ACHN (cell line): Measurements from ENCODE around the gene PCDHA5.
A peak's percentile ranks its signal among the peaks of the same experiment; 100 is the strongest.

Experiments used
- DNase-seq: peaks from one replicate; pipeline ENCODE4 v3.0.0-alpha.2; 2015
- in situ Hi-C: cut with HindIII; loops from 2 replicates; pipeline ENCODE4 v1.10.0; 2017; ENCODE audit warnings: low sequenced_read_pairs, low pct_ligation_motif_present, low pct_unique_long_range_greater_than_20kb

The PCDHA5 gene

GRCh38 chr5:140855772-140856674, 34.6 kb downstream of the PCDHA5 start, which contains the start of gene PCDHA10:
Gene PCDHA10 (plus strand): TSS chr5:140855897. CDS start chr5:140856049, 152 bp downstream.
- in situ Hi-C loops = no loop called here
- no peak for DNase-seq

- in situ Hi-C loops = no loop called here
- DNase-seq = no peak
These were observed 36.0 kb downstream of the PCDHA5 start for GRCh38 chr5:140857177-140857986.

- DNase-seq = no peak
- in situ Hi-C loops = no loop called here
These were observed 36.5 kb downstream of the PCDHA5 start for GRCh38 chr5:140857987-140858240.

- in situ Hi-C loops = no loop called here
- no peak for DNase-seq
These were observed 41.3 kb downstream of the PCDHA5 start for GRCh38 chr5:140862441-140863295.

GRCh38 chr5:140868721-140869554, 47.5 kb downstream of the PCDHA5 start, which contains the start of gene PCDHA11:
Gene PCDHA11 (plus strand): TSS chr5:140868957. CDS start chr5:140869104, 147 bp downstream.
- peak; percentile 10 for DNase-seq
- in situ Hi-C loops = no loop called here

- no peak for DNase-seq
- in situ Hi-C loops = no loop called here
These were observed 48.1 kb downstream of the PCDHA5 start for GRCh38 chr5:140869555-140869886.

DNA sequence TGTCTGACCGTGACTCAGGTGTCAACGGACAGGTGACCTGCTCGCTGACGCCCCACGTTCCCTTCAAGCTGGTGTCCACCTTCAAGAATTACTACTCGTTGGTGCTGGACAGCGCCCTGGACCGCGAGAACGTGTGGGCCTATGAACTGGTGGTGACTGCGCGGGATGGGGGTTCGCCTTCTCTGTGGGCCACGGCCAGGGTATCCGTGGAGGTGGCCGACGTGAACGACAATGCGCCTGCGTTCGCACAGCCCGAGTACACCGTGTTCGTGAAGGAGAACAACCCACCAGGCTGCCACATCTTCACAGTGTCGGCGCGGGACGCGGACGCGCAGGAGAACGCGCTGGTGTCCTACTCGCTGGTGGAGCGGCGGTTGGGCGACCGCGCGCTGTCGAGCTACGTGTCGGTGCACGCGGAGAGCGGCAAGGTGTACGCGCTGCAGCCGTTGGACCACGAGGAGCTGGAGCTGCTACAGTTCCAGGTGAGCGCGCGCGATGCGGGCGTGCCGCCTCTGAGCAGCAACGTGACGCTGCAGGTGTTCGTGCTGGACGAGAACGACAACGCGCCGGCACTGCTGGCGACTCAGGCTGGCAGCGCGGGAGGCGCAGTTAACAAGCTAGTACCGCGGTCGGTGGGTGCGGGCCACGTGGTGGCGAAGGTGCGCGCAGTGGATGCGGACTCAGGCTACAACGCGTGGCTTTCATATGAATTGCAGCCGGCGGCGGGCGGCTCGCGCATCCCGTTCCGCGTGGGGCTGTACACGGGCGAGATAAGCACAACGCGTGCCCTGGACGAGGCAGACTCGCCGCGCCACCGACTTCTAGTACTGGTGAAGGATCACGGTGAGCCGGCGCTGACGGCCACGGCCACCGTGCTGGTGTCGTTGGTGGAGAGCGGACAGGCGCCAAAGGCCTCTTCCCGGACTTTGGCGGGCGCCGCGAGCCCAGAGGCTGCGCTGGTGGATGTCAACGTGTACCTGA, 49.1 kb downstream of the PCDHA5 start:
- DNase-seq = no peak
- in situ Hi-C loops = no loop called here
